ENCODE data around the gene RPN1. TPM values are rescaled to one million over a fixed set of nuclear protein-coding genes. Genes with fewer than 3 reads are reported as not detected.

RPN1 gene
- total RNA-seq, 4 donors from 2014 or later = 91.5 to 150 (median 148) TPM

DNA sequence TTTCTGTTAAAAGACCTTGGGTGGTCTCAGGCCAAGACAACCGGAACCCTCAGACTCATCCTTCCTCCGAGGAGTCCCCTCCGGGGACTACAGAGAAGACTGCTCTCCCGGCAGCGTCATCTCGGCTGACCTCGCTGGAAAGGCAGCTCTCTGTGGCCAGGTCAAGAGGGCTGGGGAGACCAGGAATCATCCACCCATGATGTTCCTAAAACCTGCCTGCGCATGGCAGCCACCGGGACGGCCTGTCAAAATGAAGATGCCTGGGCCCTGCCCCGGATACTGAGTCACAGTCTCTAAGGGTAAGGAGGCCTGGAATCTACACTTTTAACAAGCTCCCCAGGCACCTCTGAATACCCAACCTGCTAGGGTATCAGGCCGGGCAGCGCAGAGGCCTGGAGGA lies 78.6 kb downstream of the RPN1 start:
- H3K4me3 ChIP-seq = no peak overlapping the region
- H3K36me3 ChIP-seq = no peaks in the 10 kb centered on the region
- no peak for DNase-seq (ENCODE audit: low spot score in 2 of 2)
- peaks cover 64% of the 10 kb centered on the region for H3K27me3 ChIP-seq
- WGBS = 74% methylated on average over 5 of the region's 13 CpGs
- no peaks in the 10 kb centered on the region for H3K9me3 ChIP-seq
- H3K27ac ChIP-seq = no peak overlapping the region
- peaks cover 5% of the 10 kb centered on the region for H3K4me1 ChIP-seq
- TF ChIP-seq POLR2A (IDR thresholded peaks at IDR 0.05) = no peak
- no peak for TF ChIP-seq POLR2AphosphoS5 (IDR thresholded peaks at IDR 0.05)
- TF ChIP-seq EP300 (IDR thresholded peaks at IDR 0.05) = no peak
- TF ChIP-seq, protein P1, sequence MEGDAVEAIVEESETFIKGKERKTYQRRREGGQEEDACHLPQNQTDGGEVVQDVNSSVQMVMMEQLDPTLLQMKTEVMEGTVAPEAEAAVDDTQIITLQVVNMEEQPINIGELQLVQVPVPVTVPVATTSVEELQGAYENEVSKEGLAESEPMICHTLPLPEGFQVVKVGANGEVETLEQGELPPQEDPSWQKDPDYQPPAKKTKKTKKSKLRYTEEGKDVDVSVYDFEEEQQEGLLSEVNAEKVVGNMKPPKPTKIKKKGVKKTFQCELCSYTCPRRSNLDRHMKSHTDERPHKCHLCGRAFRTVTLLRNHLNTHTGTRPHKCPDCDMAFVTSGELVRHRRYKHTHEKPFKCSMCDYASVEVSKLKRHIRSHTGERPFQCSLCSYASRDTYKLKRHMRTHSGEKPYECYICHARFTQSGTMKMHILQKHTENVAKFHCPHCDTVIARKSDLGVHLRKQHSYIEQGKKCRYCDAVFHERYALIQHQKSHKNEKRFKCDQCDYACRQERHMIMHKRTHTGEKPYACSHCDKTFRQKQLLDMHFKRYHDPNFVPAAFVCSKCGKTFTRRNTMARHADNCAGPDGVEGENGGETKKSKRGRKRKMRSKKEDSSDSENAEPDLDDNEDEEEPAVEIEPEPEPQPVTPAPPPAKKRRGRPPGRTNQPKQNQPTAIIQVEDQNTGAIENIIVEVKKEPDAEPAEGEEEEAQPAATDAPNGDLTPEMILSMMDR (IDR thresholded peaks at IDR 0.05) = no peak

Other genes starting within 250 kb of the RPN1 start
- gene DNAJB8, start 183.9 kb downstream of the RPN1 start, total RNA-seq = not detected
- 10 to 100 TPM in 1 of 4 donors, 1 to 10 TPM in 3; 2.4 to 10.3 (median 5.4) TPM for gene GATA2, start 157.6 kb downstream of the RPN1 start, total RNA-seq
- gene RAB7A, start 75.4 kb upstream of the RPN1 start, total RNA-seq = 100 to 1,000 TPM; 120 to 154 (median 133) TPM
- gene ACAD9, start 228.8 kb upstream of the RPN1 start, total RNA-seq = 100 to 1,000 TPM; 118 to 164 (median 138) TPM

Measured in suprapubic skin (tissue), 4 donors.